Upper lobe of right lung (tissue), 1 donor: ENCODE measurements around the gene NOX4. TPM values are rescaled to one million over a fixed set of nuclear protein-coding genes. Genes with fewer than 3 reads are reported as not detected.

ENCODE experiments used
- ATAC-seq: fragments of 200-7000 bp; cut with Tn5 transposase; one replicate; pipeline ENCODE4 v1.9.1; 2020; ENCODE audit warnings: mild to moderate bottlenecking, moderate library complexity
- DNase-seq: peaks from one replicate; pipeline ENCODE4 v3.0.0-alpha.2; 2020
- H3K27ac ChIP-seq: fragments of 200-600 bp; one replicate; pipeline ENCODE4 v1.8.0; 2022
- H3K27me3 ChIP-seq: fragments of 200-600 bp; one replicate; pipeline ENCODE4 v1.8.0; 2022; ENCODE audit warnings: mild to moderate bottlenecking
- H3K36me3 ChIP-seq: fragments of 200-600 bp; one replicate; pipeline ENCODE4 v1.8.0; 2022
- H3K4me1 ChIP-seq: fragments of 200-600 bp; one replicate; pipeline ENCODE4 v1.8.0; 2022
- H3K4me3 ChIP-seq: fragments of 200-600 bp; one replicate; pipeline ENCODE4 v1.8.0; 2022; ENCODE audit warnings: mild to moderate bottlenecking
- H3K9me3 ChIP-seq: fragments of 200-600 bp; one replicate; pipeline ENCODE4 v1.8.0; 2022
- CTCF ChIP-seq: fragments of 200-600 bp; IDR thresholded peaks from one replicate; pipeline ENCODE4 v1.8.0; 2022; ENCODE audit warnings: antibody characterized with exemption
- intact Hi-C: fragments of 100-400 bp; cut with DNase I; formaldehyde crosslinking; loops from one replicate; pipeline ENCODE4 v1.11.0; 2022
- long read RNA-seq: library from polyadenylated mRNA; unstranded; transcript quantifications from one replicate; pipeline ENCODE4 v2.0.0, GENCODE V29; 2021
- total RNA-seq: library from RNA; stranded (reverse); fragmentation: NEBNext Ultra II Directional; extraction: Animal tissue kit (Norgen Biotek cat#: 25700); gene quantifications from one replicate; pipeline ENCODE4 v1.2.1, GENCODE V29; 2021
- donor health status: DM: no; HTN: yes; CAD: no; lungs with severe emphysema.

NOX4 gene
- 2.7 TPM for total RNA-seq
- long read RNA-seq, partial matches to known transcripts: 0 of 1 reads
- long read RNA-seq, other reads (novel, unspliced or antisense): 1 of 1 reads

- peak within 1 kb of the TSS; percentile 55 for H3K27ac ChIP-seq
- H3K36me3 ChIP-seq: no peaks in the 10 kb centered on the region
- H3K9me3 ChIP-seq: no peaks in the 10 kb centered on the region
- peak; percentile 63 for DNase-seq
- peak; percentile 86 for ATAC-seq
- peaks cover 6% of the 10 kb centered on the region for H3K4me1 ChIP-seq
- intact Hi-C loops: no loop called here
- TF ChIP-seq CTCF: no peak
- peak within 1 kb of the TSS; percentile 49 for H3K4me3 ChIP-seq
- no peaks in the 10 kb centered on the region for H3K27me3 ChIP-seq
Measured at GRCh38 chr11:89490981-89491690, at the start of gene NOX4. TSS of gene NOX4 (minus strand) at chr11:89491375. CDS start at chr11:89491246, 129 bp downstream.

GRCh38 chr11:89540826-89541225, 49.7 kb upstream of the NOX4 start:
- H3K9me3 ChIP-seq: no peaks in the 10 kb centered on the region
- no peak for DNase-seq
- intact Hi-C loops: no loop called here

GRCh38 chr11:89537936-89538335, 46.8 kb upstream of the NOX4 start:
- DNase-seq (no peak), ATAC-seq (no peak)
- Histone ChIP-seq H3K4me3 (no peak overlapping the region), H3K36me3 (no peaks in the 10 kb centered on the region), H3K9me3 (no peaks in the 10 kb centered on the region), H3K27me3 (no peaks in the 10 kb centered on the region), H3K27ac (no peak overlapping the region), H3K4me1 (no peaks in the 10 kb centered on the region)
- intact Hi-C loops: no loop called here
- no peak for TF ChIP-seq CTCF

More at GRCh38 chr11:89540826-89541225, 49.7 kb upstream of the NOX4 start:
- no peaks in the 10 kb centered on the region for H3K27me3 ChIP-seq
- H3K36me3 ChIP-seq: no peaks in the 10 kb centered on the region
- no peak overlapping the region for H3K4me3 ChIP-seq
- no peak for TF ChIP-seq CTCF
- H3K4me1 ChIP-seq: no peaks in the 10 kb centered on the region
- ATAC-seq: no peak
- H3K27ac ChIP-seq: no peak overlapping the region

DNA sequence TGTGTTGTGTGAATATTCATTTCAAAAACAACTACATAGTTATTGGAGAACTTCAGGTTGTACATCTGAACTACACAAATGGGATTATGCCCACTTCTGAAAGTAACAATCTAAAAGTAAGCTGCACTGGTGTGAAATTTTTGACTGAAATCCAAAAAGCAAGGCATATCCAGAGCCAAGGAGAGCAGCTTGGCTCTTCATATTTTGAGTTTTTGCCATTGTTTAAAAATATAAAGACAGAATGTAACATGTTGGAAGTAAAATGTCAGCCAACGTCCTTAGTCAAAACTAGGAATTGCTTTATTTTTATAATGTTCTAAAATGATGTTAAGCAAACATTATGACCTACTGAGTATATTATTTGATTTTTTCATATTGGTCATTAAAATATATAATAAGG, 45.8 kb upstream of the NOX4 start:
- Histone ChIP-seq H3K4me3 (no peak overlapping the region), H3K4me1 (no peaks in the 10 kb centered on the region), H3K9me3 (no peaks in the 10 kb centered on the region), H3K36me3 (no peaks in the 10 kb centered on the region), H3K27me3 (no peaks in the 10 kb centered on the region), H3K27ac (no peak overlapping the region)
- DNase-seq: no peak
- no peak for ATAC-seq
- intact Hi-C loops: no loop called here
- TF ChIP-seq CTCF: no peak

DNA sequence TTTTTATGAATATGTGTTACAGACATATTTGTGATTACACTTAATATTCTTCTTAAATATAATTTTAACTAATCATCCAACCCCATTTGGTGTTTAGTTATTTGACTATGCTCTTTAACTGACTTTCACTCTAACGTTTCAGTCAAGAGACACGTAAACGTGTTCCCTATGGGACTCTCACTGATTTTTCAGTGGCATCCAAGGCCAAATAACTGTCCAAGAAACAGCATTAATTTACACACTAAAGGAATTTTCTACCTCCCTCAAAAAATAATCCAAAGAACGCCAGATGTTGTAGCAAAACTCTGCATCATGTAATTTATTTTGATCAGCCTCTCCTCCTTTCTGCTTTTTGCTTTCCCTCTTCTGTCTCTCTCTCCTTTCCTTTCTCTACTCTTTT, 44.0 kb upstream of the NOX4 start:
- H3K4me1 ChIP-seq: peaks cover 5% of the 10 kb centered on the region
- DNase-seq (no peak), ATAC-seq (no peak)
- H3K9me3 ChIP-seq: no peaks in the 10 kb centered on the region
- H3K4me3 ChIP-seq: no peak overlapping the region
- no peak overlapping the region for H3K27ac ChIP-seq
- intact Hi-C loops: no loop called here
- no peak for TF ChIP-seq CTCF
- no peaks in the 10 kb centered on the region for H3K36me3 ChIP-seq
- no peaks in the 10 kb centered on the region for H3K27me3 ChIP-seq
